IPS-18c (cell line): ENCODE data around the gene GATA2.

Source experiments
- H3K4me3 ChIP-seq: 2 replicates; pipeline ENCODE4 v1.7.0; 2013; ENCODE audit warnings: low read depth, mild to moderate bottlenecking, low read length, moderate library complexity; ENCODE audit not compliant: insufficient read depth
- H3K9me3 ChIP-seq: one replicate; pipeline ENCODE4 v1.6.1; 2013; ENCODE audit warnings: mild to moderate bottlenecking, low read length, moderate library complexity; ENCODE audit not compliant: control insufficient read depth, insufficient read depth

Gene GATA2

DNA sequence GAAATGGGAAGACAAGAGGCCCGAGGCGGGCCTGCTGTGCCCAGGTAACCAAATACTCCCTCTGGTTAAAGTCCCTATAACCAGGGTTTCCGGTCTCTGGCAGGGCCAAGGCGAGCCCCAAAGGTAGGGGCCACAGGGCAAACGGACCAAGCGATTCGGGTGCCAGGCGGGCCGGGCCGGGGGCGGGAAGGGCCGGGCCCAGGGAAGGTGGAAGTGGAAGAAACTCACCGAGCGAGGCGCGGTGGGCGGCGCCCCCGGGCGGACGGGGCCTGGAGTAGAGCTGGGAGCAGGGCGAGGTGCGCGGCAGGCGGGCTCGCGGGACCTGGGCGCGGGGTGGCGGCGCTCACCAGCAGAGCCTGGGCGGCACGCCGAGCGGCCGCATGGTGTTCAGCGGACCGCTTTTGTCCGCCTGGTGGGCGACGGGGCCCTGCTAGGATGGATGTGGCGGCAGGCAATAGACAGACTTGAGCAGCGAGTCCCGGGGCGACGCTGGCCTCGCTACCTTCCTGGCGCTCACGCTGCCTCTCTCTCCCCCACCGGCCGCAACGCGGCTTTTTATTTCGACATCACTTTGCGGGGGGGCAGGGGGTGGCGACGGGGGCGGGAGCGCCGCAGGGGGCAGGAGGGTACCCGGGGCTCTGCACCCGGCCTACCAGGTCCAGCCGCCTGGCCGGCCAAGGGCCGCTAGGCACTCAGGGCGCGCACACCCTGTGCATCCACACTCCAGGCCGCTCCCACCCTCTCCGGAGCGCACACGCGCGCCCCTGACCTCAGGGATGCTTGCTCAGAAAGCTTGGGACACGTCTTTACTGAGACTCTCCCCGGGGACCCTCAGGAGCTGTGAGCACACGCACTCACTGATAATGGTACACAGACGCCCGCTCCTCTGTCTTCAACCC is at the start of gene GATA2:
TSS of gene GATA2 (minus strand) at position 531 of the 899 bp plus-strand sequence. CDS start 6,170 bp downstream, outside the sequence.
- H3K4me3 ChIP-seq: peak within 1 kb of the TSS; percentile 36
- peaks cover 2% of the 10 kb centered on the region for H3K9me3 ChIP-seq

DNA sequence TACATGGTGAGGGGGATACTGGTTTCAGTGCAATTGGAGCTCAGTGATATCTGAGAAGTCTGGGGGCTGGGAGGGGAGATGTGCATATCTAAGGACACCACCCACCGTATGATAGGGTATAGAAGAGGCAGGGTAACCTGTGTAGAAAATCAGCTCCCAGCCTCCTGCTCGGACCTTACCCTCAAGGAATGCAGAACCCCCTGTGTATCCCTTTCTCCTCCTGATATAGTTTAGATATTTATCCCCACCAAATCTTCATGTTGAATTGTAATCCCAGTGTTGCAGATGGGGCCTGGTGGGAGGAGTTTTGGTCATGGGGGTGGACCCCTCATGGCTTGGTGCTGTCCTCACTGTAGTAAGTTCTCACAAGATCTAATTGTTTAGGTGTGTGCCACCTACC is 48.2 kb upstream of the GATA2 start:
- peaks cover 5% of the 10 kb centered on the region for H3K9me3 ChIP-seq
- H3K4me3 ChIP-seq: no peak overlapping the region

DNA sequence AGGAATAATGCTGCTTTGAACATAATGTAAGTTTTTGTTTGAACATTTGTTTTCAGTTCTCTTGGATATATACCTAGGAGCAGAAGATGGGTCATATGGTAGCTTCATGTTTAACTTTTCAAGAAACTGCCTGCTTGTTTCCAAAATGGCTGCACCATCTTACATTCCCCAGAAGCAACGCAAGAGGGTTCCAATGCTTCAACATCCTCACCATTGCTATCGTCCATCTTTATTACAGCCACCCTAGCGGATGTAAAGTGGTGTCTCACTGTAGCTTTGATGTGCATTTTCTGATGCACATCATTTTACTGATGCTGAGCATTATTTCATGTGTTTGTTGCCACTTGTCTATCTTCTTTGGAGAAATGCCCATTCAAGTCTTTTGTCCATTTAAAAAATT is 46.4 kb upstream of the GATA2 start:
- no peak overlapping the region for H3K4me3 ChIP-seq
- peaks cover 5% of the 10 kb centered on the region for H3K9me3 ChIP-seq

DNA sequence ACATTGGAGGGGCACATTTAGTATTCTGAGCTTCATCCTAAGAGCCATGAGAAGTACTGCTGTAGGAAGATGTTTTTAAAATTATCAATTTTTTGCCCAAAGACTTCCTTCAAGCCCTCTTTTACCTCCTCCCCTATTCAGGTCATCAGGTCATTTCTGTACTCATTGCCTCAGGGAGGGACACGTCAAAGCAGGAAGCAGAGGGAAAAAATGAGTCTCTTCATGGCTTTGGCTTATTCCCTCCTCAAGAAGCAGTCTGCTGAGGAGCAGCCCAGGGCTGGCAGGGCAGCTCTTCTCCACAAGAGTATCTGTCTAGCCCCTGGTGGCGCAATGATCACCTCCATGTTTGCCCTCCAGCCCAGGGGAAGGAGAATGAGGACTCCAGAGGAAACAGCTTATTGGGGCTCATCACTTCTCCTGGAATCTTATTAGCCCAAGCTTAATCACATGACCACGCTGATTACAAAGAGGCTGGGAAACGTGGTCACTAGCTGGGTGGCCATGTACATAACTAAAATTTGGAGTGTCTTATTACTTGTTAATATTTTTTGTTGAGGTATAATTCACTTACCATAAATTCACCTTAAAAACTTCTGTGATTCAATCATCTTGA is 44.2 kb upstream of the GATA2 start:
- Histone ChIP-seq H3K9me3 (peaks cover 1% of the 10 kb centered on the region), H3K4me3 (no peak overlapping the region)

DNA sequence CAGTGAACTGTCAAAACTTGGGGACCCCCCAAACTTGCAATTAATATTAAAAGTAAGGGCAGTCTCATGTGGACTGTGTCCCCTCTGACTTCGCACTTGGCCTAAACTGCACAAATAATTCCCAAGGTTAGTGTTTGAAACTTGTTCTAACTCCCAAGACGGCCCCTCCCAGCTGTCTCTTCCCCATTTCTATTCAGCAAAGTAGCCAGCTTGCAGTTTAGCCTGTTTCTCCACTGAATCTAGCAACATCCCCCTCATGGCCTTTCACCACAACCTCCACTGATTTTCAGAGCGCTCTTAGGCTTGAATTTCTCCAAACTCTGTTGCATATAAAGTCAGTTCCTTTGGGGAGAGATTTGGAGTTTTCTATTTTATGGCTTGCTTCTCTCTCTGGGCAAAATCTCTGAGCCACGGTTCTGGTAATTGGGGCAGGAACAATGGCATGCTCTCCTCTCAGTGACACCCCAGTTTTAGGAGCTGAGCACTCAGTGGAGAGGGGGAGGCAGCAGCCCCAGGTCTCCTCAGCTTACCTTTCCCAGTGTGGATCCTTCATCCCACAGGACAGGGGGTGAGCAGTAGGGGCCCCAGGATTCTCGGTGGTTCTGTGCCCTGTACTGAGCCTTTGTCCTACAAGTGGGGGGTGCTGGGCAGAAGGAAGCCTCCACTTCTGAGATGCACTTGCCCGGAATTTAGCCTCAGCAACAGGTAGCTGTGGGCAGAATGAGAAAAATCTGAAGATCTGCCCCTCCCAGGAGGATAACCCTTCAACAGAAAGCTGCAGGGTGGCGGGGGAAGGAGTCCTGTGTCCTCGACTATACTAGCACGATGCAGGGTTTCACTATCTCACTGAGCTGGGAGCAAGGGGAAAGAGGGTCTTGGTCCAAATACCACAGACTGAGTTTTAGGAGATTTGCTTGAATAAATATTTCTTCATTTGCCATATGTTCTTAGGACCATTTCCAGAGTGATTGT is 39.3 kb upstream of the GATA2 start:
- Histone ChIP-seq H3K9me3 (no peaks in the 10 kb centered on the region), H3K4me3 (no peak overlapping the region)

DNA sequence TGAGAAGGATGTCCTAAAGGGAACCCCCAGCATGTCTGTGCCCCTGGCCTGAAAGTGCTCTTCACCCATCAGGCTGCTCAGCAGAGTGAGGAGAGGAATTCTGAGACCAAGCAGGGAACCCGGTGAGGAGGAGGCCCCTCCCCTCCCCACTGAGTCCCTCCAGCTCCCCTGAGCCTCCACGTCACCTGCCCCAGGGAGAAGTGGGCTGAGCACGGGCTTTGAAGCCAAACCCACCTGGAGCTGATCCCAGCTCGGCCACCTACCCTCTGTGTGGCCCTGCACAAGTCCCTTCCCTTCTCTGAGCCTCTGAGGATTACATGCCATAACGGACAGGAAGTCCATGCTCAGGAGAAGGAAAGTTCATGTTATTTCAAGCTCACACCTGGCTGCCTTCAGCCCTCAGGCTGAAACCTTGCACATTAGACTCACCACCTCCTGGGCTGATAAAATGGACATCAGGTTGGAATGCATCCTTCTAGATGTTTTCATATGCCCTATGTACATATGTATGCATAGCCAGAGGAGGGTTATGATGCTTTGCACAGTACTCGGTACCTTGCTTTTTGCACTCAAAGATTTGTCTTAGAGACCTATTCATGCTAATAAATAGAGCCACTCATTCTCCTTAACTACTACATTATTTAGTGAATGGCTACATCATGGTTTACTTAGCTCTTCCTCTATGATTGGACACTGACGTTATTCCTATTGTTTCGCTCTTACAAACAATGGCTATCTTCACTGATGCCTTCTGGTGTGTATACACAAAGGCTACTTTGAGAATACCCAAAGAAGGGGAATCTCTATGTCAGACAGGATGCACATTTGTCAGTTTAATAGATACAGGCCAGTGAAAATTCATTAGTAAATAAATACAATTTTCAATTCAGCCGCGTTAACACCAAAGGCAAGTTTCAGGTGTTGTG is 31.6 kb upstream of the GATA2 start:
- peaks cover 2% of the 10 kb centered on the region for H3K9me3 ChIP-seq
- H3K4me3 ChIP-seq: no peak overlapping the region

DNA sequence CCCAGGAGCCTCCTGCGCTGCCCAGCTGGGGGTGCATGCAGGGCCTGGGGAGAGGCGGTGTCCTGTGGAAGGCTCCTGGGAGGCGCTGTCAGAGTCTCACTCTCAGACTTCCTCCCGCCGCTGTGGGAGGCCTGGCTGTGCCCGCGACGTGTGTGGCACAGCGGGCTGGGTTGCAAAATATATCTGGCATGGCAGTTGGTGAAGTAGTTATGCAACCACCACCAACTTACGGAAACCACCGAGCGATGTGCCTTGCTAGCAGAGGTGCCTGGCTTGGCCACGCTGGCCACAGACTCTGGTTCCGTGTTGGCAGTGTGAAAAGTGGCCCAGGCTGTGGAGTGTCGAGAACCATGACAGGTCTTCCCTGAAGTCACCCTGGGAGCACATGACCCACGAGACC is 30.6 kb upstream of the GATA2 start:
- Histone ChIP-seq H3K9me3 (peaks cover 2% of the 10 kb centered on the region), H3K4me3 (no peak overlapping the region)

DNA sequence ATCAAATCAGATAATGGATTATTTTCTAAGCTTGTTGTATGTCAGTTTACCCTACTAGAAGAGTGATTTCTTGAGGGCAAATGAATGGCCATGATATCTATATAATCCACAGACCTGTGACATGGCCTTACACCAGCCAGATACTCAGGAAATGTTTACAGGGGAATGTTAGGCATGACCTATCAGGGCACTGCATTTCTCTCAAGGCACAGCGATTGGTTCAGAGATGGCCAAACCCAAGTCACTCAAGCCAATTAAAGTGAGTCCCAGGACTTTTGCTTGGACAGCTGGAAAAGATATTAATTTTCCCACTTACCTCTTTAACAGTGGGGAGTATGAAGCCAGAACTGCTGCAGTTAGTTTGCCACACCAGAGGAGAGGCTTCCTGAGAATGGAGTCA is 28.7 kb upstream of the GATA2 start:
- Histone ChIP-seq H3K9me3 (peaks cover 2% of the 10 kb centered on the region), H3K4me3 (no peak overlapping the region)

DNA sequence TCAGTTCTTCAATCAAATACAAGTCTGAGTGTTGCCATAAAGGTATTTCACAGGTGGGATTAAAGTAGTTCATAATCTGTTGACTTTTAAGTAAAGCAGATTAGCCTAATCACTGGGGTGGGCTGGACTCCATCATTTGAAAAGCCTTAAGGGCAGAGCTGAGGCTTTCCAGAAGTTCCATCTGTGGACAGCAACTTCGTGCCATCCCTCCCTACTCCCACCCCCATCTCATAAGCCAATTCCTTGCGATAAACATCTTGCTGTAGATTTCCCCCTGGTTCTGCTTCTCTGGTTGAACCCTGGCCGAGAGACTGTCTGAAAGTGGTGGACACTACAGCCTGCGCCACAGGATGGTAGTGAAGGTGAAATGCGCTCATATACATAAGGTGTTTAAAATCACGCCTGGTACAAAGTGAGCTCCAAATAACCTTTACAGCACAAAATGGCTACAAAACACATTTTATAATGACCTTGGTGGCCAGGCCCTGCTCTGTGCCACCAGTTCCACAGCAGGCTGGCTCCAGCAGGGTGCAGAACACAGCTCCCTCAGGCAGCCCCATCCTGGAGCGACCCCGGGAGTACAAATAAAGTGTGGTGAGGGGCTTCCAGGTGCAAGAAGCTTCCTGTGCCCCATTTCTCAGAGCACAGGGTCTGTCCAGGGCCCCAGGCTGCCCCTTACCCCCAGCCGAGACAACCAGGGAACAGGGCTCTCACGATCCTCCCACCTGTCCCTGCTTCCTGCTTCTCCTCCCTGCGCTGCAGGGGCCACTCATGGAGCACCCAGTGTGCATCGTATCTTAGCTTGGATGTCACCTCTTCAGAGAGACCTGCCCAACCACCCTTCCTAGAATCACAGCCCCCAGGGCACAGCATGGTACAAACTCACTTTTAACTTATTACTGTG is 25.8 kb upstream of the GATA2 start:
- Histone ChIP-seq H3K9me3 (peaks cover 2% of the 10 kb centered on the region), H3K4me3 (no peak overlapping the region)

DNA sequence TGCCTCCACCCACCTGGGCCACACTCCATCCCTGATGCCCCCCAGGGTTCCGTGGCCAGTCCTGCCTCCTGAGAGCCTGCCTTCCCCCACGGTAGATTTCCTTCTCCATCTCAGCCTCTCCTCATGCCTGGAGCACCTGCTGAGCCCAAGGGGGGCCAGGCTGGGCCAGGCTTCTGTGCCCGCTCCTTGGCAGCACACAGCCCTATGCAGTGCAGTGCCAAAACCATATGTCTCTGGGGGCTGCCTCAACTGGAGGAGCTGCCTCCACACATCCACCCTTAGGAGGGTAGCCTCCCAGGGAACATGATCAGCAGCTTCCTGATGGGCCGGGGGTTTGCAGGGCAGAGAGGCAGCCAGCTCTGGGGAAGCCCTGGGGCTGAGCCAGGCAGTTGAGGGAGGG is 24.6 kb upstream of the GATA2 start:
- Histone ChIP-seq H3K9me3 (peaks cover 2% of the 10 kb centered on the region), H3K4me3 (no peak overlapping the region)

DNA sequence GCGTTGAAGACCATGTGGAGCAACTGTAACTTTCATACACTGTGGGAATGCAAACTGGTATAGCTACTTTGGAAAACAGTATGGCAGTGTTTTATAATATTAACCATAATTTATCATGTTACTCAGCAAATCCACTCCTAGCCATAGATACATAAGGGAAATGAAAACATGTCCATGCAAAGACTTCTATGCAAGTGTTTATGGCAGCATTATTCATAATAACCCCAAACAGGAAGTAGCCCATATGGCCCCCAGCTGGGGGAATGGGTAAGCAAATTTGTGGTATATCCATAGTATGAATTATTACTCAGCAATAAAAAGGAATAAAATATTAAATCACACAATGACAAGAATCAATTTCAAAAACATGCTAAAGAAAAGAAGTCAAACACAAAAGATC is 23.0 kb upstream of the GATA2 start:
- Histone ChIP-seq H3K9me3 (peaks cover 2% of the 10 kb centered on the region), H3K4me3 (no peak overlapping the region)

DNA sequence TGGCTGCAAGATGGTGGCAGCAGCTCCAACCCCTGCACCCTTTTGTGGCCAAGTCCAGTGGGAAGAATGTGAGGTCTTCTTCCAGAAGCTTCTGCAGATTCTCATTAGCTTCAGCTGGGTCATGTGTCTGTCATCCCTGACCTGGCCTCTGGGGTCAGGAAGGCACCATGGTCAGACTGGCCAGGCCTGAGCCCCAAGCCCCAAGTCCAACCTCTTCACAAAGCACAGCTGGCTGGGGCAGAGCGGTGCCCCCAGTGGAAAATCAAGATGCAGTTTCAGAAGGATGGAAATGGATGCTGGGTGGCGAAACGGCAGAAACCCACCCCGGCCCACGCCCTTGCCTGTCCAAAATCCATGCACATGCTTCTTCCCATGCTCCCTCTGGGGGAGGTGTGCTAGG is 15.9 kb upstream of the GATA2 start:
- H3K4me3 ChIP-seq: no peak overlapping the region
- H3K9me3 ChIP-seq: no peaks in the 10 kb centered on the region

DNA sequence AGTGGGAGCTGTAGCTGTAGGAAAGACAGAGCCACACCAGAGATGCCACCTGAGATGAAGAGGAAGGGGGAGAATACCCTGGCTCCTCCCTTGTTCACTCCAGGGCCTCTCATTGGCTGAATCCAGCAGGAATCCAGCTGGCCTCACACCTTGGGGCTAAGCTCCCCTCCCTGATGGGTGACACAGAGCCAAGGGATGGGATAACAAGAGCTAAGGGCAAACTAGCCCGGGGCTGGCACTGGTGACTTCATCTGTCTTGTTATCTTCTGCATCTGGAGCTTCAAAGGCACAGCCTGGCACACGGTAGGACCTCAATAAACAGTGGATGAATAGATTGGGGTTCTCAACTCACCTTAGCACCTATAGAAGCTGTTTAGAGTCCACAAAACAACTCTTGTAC is 13.8 kb upstream of the GATA2 start:
- no peaks in the 10 kb centered on the region for H3K9me3 ChIP-seq
- no peak overlapping the region for H3K4me3 ChIP-seq

DNA sequence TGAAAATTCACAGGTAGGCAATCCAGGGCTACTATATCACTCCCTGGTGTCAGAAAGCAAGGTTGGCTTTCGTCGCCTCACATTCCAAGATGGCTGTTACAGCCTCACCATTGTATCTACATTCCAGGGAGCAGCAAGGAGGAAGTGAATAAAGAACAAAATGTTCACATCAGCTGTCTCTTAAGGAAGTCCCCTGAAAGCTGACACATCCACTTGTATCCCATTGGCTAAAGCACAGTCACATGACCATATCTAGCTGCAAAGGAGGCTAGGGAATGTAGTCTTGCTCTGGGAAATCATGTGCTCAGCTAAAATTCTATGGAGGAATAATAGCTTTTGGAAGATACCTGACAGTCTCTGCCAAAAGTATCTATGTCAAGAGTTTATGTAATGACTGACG is 12.8 kb upstream of the GATA2 start:
- Histone ChIP-seq H3K9me3 (no peaks in the 10 kb centered on the region), H3K4me3 (no peak overlapping the region)

DNA sequence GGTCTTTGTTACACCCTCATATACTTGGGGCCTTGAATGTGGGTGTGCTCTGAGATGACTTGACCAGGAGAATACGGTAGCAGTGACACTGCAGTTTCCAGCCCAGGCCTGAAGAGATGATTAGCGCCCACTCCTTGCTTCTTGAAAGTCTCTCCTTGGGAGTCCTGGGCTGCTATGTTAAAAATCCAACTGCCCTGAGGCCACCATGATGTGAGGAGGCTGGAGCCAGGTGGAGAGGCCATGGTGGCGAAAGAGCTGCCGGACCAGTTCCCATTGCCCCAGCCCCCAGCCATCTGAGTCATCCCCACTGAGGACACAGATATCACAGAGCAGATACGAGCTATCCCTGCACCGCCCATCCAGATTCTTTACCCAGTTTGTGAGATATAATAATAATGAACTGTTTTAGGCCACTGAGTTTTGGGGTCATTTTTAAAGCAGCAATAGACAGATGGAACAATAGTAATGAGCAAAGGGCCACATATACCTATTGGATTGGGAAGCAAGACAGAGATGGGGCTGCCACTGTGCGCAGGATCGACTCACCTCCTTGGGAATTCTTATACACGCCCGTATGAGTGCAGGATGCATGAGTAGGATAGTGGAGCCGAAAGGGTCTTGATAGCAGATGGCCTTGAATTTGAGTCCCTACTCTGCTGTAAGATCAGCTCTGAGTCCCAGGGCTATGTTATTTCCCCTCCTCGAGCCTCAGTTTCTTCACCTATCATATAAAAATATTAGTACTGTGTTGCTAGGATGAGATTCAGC is 12.1 kb upstream of the GATA2 start:
- Histone ChIP-seq H3K4me3 (no peak overlapping the region), H3K9me3 (no peaks in the 10 kb centered on the region)
